ENCODE data around the gene MUS81.

The MUS81 gene

GRCh38 chr11:65868907-65869306 is 8.7 kb downstream of the MUS81 start:
- TF ChIP-seq ELF4 (IDR thresholded peaks at IDR 0.05) (no peak), LEF1 (IDR thresholded peaks at IDR 0.05; ENCODE audit: borderline replicate concordance) (no peak), SP1 (IDR thresholded peaks at IDR 0.05) (no peak), CTBP1 (IDR thresholded peaks at IDR 0.05; ENCODE audit: borderline replicate concordance) (no peak), FOXM1 (IDR thresholded peaks at IDR 0.05; ENCODE audit: borderline replicate concordance) (no peak), SUZ12 (IDR thresholded peaks at IDR 0.05) (no peak), HDGF (IDR thresholded peaks at IDR 0.05; ENCODE audit: borderline replicate concordance) (no peak), PKNOX1 (IDR thresholded peaks at IDR 0.05) (no peak), FOXA1 (IDR thresholded peaks at IDR 0.05) (no peak), BHLHE40 (IDR thresholded peaks at IDR 0.05; ENCODE audit: borderline replicate concordance) (no peak)
- POLR2A ChIA-PET, result interaction anchor here (1.0 to 17.2 kb wide), 5 partner anchors 9 to 157 kb away, joined by 3 to 289 read pairs (median 8); partner anchors contain the start of genes CCDC85B, CFL1, FIBP and KAT5
- CTCF ChIA-PET, result interaction anchor here (0.6 to 1.6 kb wide), 4 partner anchors 9 to 744 kb away, joined by 3 to 9 read pairs (median 6); no protein-coding TSS in a partner anchor
- no peak for DNase-seq (ENCODE audit: extremely low spot score)

- DNase-seq (ENCODE audit: extremely low spot score), result no peak
- TF ChIP-seq NFRKB (IDR thresholded peaks at IDR 0.05) (no peak), L3MBTL2 (conservative IDR thresholded peaks at IDR 0.05) (no peak), ELF4 (IDR thresholded peaks at IDR 0.05) (no peak), SP1 (IDR thresholded peaks at IDR 0.05) (no peak), FOXM1 (IDR thresholded peaks at IDR 0.05; ENCODE audit: borderline replicate concordance) (no peak), LEF1 (IDR thresholded peaks at IDR 0.05; ENCODE audit: borderline replicate concordance) (no peak), CTBP1 (IDR thresholded peaks at IDR 0.05; ENCODE audit: borderline replicate concordance) (no peak), HDGF (IDR thresholded peaks at IDR 0.05; ENCODE audit: borderline replicate concordance) (no peak), BHLHE40 (IDR thresholded peaks at IDR 0.05; ENCODE audit: borderline replicate concordance) (no peak), FOXK2 (IDR thresholded peaks at IDR 0.05) (no peak), ZNF384 (IDR thresholded peaks at IDR 0.05) (no peak), ARNT (IDR thresholded peaks at IDR 0.05) (no peak)
- CTCF ChIA-PET, result interaction anchor here (1.1 to 1.6 kb wide), 3 partner anchors 10 to 19 kb away, joined by 3 to 9 read pairs (median 4); partner anchors contain the start of genes FIBP and MUS81
- POLR2A ChIA-PET, result interaction anchor here (1.0 to 17.2 kb wide), 5 partner anchors 10 to 158 kb away, joined by 3 to 289 read pairs (median 8); partner anchors contain the start of genes CCDC85B, CFL1, FIBP and KAT5
These were observed 9.5 kb downstream of the MUS81 start for GRCh38 chr11:65869643-65870306.

- no peak for TF ChIP-seq BHLHE40 (IDR thresholded peaks at IDR 0.05; ENCODE audit: borderline replicate concordance)
- CTCF ChIA-PET, result interaction anchor here (1.1 kb wide), 2 partner anchors 11 to 18 kb away, joined by 3 to 4 read pairs; partner anchors contain the start of genes FIBP and MUS81
- POLR2A ChIA-PET, result interaction anchor here (1.0 to 17.2 kb wide), 4 partner anchors 10 to 152 kb away, joined by 3 to 289 read pairs (median 50); partner anchors contain the start of genes CCDC85B, CFL1, FIBP and MUS81
- DNase-seq (ENCODE audit: extremely low spot score), result no peak
These were observed 10.1 kb downstream of the MUS81 start for GRCh38 chr11:65870307-65870658.

- no peak for DNase-seq (ENCODE audit: extremely low spot score)
- TF ChIP-seq PKNOX1 (IDR thresholded peaks at IDR 0.05) (no peak), FOXA1 (IDR thresholded peaks at IDR 0.05) (no peak), NFRKB (IDR thresholded peaks at IDR 0.05) (no peak), CTBP1 (IDR thresholded peaks at IDR 0.05; ENCODE audit: borderline replicate concordance) (no peak), ELF4 (IDR thresholded peaks at IDR 0.05) (no peak), SUZ12 (IDR thresholded peaks at IDR 0.05) (no peak), FOXK2 (IDR thresholded peaks at IDR 0.05) (no peak), FOXM1 (IDR thresholded peaks at IDR 0.05; ENCODE audit: borderline replicate concordance) (no peak), LEF1 (IDR thresholded peaks at IDR 0.05; ENCODE audit: borderline replicate concordance) (no peak), HDGF (IDR thresholded peaks at IDR 0.05; ENCODE audit: borderline replicate concordance) (no peak), ZNF384 (IDR thresholded peaks at IDR 0.05) (no peak), L3MBTL2 (conservative IDR thresholded peaks at IDR 0.05) (no peak), TARDBP (IDR thresholded peaks at IDR 0.05) (no peak), SP1 (IDR thresholded peaks at IDR 0.05) (no peak), BHLHE40 (IDR thresholded peaks at IDR 0.05; ENCODE audit: borderline replicate concordance) (no peak), ARNT (IDR thresholded peaks at IDR 0.05) (no peak)
- POLR2A ChIA-PET, result interaction anchor here (5.3 to 17.2 kb wide), 2 partner anchors 11 to 18 kb away, joined by 97 to 289 read pairs; partner anchors contain the start of genes CCDC85B, CFL1, FIBP and MUS81
- CTCF ChIA-PET, result interaction anchor here (1.2 to 1.8 kb wide), 3 partner anchors 11 to 18 kb away, joined by 5 to 11 read pairs (median 5); partner anchors contain the start of gene FIBP
These were observed 10.8 kb downstream of the MUS81 start for GRCh38 chr11:65870706-65871681.

GRCh38 chr11:65871811-65872548 is 11.7 kb downstream of the MUS81 start:
- ChIA-PET POLR2A (interaction anchor here (5.3 to 17.2 kb wide), 2 partner anchors 12 to 17 kb away, joined by 97 to 289 read pairs; partner anchors contain the start of genes CCDC85B, CFL1, FIBP and MUS81), CTCF (interaction anchor here (0.6 to 1.8 kb wide), 4 partner anchors 12 to 505 kb away, joined by 3 to 11 read pairs (median 5); partner anchors contain the start of gene FIBP)
- no peak for TF ChIP-seq PKNOX1 (IDR thresholded peaks at IDR 0.05)
- no peak for TF ChIP-seq FOXM1 (IDR thresholded peaks at IDR 0.05; ENCODE audit: borderline replicate concordance)
- no peak for TF ChIP-seq LEF1 (IDR thresholded peaks at IDR 0.05; ENCODE audit: borderline replicate concordance)
- TF ChIP-seq TARDBP (IDR thresholded peaks at IDR 0.05), result no peak
- no peak for TF ChIP-seq ZNF384 (IDR thresholded peaks at IDR 0.05)
- TF ChIP-seq BHLHE40 (IDR thresholded peaks at IDR 0.05; ENCODE audit: borderline replicate concordance), result no peak
- no peak for TF ChIP-seq SP1 (IDR thresholded peaks at IDR 0.05)
- DNase-seq (ENCODE audit: extremely low spot score), result no peak

Data from HEK293T (cell line).